Panc1 (cell line): Measurements from ENCODE around the gene IGLL5.

ENCODE experiments used
- POLR2AphosphoS5 ChIP-seq: IDR thresholded peaks from 2 replicates; pipeline ENCODE4 v1.6.1; 2012; ENCODE audit warnings: mild to moderate bottlenecking, low read depth, low read length, moderate library complexity
- SIN3A ChIP-seq: IDR thresholded peaks from 2 replicates; pipeline ENCODE4 v1.6.1; 2012; ENCODE audit warnings: low read depth, mild to moderate bottlenecking, low read length, moderate library complexity, borderline replicate concordance; ENCODE audit not compliant: insufficient read depth
- TF ChIP-seq, protein P1 (sequence below): fragments of 450-650 bp; IDR thresholded peaks from 2 replicates; pipeline ENCODE4 v1.5.1; 2017; ENCODE audit warnings: mild to moderate bottlenecking
- TF ChIP-seq, protein P2 (sequence below), 2 experiments: IDR thresholded peaks; 2 replicates each; pipeline ENCODE4 v1.6.1; 2011 to 2012; ENCODE audit warnings: low read depth in 2 of 2, control low read depth in 1 of 2, low read length in 1 of 2, mild to moderate bottlenecking in 1 of 2, moderate library complexity in 1 of 2; ENCODE audit not compliant: insufficient read depth in 1 of 2

DNA sequence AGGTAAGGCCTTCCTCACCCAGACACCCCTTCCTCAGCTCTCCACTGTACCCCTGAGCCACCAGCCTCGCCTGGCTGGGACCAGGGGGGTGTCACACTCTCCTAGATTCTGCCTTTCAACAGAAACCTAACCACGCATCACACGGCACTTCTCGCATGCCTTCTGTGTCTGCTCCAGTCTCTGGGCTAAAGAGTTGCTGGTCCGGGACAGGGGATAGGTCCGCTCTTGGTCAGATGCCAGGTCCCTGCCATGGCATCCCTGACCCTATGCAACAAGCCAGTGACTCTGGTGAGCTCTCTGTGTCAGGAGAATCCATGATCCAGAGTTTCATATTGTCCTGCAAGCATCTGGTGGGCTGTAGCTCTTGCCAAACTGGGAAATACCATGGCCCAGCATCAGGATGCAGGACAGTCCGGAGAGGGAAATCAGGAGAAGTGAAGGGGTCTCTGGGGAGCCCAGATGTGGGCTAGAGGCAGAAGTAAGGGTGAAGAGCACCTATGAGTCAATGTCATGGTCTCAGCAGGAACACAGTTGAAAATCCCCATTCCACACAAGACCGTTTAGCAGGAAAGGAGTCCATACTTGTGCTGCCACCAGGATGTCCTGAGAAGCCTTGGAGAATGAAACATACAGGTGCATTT, 14.1 kb downstream of the IGLL5 start:
- TF ChIP-seq POLR2AphosphoS5 (no peak), SIN3A (no peak)
- TF ChIP-seq, protein P1, sequence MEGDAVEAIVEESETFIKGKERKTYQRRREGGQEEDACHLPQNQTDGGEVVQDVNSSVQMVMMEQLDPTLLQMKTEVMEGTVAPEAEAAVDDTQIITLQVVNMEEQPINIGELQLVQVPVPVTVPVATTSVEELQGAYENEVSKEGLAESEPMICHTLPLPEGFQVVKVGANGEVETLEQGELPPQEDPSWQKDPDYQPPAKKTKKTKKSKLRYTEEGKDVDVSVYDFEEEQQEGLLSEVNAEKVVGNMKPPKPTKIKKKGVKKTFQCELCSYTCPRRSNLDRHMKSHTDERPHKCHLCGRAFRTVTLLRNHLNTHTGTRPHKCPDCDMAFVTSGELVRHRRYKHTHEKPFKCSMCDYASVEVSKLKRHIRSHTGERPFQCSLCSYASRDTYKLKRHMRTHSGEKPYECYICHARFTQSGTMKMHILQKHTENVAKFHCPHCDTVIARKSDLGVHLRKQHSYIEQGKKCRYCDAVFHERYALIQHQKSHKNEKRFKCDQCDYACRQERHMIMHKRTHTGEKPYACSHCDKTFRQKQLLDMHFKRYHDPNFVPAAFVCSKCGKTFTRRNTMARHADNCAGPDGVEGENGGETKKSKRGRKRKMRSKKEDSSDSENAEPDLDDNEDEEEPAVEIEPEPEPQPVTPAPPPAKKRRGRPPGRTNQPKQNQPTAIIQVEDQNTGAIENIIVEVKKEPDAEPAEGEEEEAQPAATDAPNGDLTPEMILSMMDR, result no peak
- TF ChIP-seq, protein P2, sequence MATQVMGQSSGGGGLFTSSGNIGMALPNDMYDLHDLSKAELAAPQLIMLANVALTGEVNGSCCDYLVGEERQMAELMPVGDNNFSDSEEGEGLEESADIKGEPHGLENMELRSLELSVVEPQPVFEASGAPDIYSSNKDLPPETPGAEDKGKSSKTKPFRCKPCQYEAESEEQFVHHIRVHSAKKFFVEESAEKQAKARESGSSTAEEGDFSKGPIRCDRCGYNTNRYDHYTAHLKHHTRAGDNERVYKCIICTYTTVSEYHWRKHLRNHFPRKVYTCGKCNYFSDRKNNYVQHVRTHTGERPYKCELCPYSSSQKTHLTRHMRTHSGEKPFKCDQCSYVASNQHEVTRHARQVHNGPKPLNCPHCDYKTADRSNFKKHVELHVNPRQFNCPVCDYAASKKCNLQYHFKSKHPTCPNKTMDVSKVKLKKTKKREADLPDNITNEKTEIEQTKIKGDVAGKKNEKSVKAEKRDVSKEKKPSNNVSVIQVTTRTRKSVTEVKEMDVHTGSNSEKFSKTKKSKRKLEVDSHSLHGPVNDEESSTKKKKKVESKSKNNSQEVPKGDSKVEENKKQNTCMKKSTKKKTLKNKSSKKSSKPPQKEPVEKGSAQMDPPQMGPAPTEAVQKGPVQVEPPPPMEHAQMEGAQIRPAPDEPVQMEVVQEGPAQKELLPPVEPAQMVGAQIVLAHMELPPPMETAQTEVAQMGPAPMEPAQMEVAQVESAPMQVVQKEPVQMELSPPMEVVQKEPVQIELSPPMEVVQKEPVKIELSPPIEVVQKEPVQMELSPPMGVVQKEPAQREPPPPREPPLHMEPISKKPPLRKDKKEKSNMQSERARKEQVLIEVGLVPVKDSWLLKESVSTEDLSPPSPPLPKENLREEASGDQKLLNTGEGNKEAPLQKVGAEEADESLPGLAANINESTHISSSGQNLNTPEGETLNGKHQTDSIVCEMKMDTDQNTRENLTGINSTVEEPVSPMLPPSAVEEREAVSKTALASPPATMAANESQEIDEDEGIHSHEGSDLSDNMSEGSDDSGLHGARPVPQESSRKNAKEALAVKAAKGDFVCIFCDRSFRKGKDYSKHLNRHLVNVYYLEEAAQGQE (IDR thresholded peaks at IDR 0.05; ENCODE audit: insufficient read depth in 1 of 2, low read depth in 2 of 2, low read length in 1 of 2), result no peak
